ENCODE measurements around the gene NUP214.
"Not testable (repeated sequence)": the region's sequence is repeated elsewhere in the genome, so short reads cannot be mapped to it uniquely, and the experiment has no call there.

Gene NUP214

DNA sequence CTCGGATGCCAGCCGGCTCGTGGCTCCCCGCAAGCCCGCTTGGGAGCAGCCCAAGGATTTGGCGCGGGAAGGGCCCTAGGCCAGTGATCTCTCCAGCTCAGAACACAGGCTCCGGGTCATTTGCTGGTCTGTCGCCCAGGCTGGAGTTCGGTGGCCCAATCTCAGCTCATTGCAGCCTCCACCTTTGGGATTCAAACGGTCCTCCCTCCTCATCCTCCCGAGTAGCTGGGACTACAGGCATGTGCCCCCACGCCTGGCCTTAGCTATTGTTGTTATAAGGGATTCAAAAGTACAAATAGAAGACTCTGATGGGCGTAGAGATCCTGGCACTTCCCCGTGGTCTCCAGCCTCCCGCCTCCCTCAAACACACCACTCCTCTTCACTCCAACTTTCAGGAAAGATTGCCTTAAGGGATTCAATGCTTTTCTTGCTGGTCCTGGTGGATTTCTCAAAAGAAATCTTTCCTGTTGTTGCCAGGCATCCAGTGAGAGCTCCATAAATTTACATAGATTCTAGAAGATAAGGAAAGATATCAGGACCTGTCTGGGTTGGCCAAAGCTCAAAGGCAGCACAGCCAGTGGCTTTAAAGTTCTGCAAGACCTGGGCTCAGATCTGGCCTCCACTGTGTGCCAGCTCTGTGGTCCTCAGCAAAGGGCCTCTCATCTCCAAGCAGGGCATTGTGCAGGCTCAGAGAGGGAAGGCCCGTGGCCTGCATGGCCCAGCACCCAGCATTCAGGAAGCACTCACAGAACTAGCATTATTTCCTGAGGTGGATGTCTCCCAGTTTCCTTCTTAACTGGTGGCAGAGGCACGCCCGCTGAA is 28.0 kb upstream of the NUP214 start:
- no peak for DNase-seq

DNA sequence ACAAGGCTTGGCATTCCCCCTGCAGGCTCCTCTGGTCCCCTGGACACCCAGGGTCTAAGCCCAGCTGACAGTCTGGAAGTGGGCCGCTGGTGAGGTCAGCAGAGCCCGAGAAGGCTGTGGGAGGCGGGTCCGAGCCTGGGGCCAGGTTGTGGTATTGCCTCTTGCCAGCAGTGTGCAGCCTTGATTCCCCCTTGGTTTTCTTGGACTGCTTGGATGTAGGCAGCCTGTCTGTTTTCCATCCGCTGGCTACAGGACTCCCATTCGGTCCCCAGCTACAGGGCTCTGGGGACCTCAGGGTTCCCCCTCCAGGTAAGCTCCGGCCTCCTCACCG is 27.5 kb upstream of the NUP214 start:
- no peak for DNase-seq

GRCh38 chr9:131098391-131099101 is 26.8 kb upstream of the NUP214 start:
- DNase-seq, result no peak

- no peak for DNase-seq
These were observed 26.2 kb upstream of the NUP214 start for GRCh38 chr9:131099102-131099606.

DNA sequence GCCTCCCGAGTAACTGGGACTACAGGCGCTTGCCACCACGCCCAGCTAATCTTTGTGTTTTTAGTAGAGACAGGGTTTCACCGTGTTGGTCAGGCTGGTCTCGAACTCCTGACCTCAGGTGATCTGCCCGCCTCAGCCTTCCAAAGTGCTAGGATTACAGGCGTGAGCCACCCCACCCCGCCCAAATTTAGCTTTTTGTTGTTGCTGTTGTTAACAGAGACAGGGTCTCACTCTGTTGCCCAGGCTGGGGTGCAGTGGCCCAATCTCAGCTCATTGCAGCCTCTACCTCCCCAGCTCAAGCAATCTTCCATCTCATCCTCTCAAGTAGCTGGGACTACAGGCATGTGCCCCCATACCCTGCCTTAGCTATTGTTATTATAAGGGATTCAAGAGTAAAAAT is 25.5 kb upstream of the NUP214 start:
- DNase-seq, result not testable (repeated sequence)

DNA sequence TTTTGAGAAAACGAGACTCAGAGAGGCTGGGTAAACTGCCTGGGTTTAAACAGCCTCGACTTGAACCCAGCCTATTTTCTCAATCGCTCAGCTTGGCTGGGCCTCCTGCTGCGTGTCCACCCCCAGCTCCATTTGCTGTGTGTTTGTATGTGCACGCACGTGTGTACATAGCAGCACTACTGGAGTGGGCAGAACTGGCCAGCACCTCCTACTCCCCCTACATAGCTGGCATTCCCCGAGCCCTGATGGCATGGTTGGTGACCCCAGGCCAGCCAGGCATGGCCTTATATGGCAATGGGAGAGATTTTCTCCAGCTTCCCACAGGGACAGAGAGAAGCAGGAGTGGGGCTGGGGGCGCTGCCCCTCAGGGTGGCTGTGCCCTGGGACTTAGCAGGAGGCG is 24.9 kb upstream of the NUP214 start:
- no peak for DNase-seq

- no peak for DNase-seq
These were observed 24.0 kb upstream of the NUP214 start for GRCh38 chr9:131101207-131101964.

DNA sequence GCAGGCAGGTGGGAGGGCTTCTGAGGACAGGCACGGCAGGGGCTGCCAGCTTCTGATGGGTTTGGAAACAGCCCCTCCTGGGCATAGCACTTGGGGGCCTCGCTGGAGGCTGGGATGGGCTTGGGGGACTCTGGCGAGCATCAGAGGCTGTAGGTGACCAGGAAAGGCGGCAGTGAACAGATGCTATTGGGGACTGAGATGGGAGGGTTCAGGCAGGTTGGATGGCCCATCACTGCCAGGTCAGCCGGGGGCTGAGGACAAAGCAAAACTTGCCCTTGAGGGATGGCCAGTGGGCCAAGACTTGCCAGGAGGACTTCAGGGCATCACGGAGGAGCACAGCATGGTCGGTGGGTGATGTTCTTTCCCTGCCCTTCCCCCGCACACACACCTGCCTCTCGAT is 22.4 kb upstream of the NUP214 start:
- no peak for DNase-seq

DNA sequence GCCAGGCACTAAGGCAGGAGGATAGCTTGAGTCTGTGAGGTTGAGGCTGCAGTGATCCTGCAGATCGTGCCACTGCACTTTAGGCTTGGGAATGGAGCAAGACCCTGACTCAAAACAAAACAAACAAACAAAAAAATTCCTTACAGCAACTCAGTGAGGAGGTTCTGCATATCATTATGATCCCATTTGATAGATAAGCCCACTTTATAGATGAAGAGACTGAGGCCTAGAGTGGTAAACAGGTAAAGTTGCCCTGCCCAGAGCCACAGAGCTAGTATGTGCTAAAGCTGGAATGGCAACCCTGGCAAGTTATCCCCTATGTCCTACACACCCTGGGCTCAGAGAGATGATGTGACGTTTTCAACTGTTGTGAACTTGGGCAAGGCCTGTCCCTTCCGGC is 21.9 kb upstream of the NUP214 start:
- no peak for DNase-seq

GRCh38 chr9:131104016-131104740 is 21.2 kb upstream of the NUP214 start:
- no peak for DNase-seq

- DNase-seq, result no peak
These were observed 19.4 kb upstream of the NUP214 start for GRCh38 chr9:131105952-131106351.

DNA sequence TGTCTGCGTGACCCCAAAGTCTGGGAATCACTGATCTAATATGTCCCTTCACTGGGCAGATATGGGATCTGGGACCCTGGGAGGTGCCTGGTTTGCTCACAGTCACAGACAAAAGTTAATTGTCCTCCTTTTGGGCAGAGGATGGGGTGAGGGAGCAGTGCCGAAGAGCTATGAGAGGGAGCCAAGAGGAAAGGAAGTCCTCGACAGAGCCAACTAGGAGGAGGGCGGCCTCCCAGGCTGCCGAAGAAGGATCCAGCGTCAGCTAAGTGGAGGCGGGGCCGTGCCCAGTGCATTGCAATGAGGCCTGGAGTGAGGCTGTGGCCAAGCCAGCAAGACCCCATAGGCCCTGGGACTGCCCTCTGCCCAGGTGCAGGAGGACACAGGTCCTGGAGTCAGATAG is 17.6 kb upstream of the NUP214 start:
- DNase-seq, result no peak

GRCh38 chr9:131111186-131111853 is 14.1 kb upstream of the NUP214 start:
- DNase-seq, result no peak

DNA sequence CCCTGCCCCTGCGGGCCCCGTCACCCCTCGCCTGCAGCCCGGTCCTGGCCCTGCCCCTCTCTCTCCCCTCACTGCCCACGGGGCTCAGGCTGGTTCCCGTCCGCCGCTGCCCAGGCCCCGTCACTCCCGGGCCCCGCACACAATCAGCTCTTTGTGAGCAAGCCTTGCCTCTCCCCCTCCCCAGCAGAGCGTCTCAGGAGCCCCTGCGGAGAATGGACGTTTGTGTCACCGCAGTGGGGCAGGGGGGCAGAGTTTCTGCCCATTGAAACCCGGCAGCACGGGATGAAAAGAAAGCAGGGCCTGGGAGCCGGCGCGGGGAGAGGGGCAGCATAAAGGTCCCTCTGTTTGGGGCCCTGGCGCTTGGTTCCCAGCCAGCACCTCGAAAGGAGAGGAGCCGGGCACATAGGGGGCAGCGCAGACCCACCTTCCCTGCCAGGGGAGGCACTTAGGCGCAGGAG is 13.5 kb upstream of the NUP214 start:
- no peak for DNase-seq

- DNase-seq, result no peak
These were observed 12.8 kb upstream of the NUP214 start for GRCh38 chr9:131112374-131113154.

- DNase-seq, result no peak
These were observed 11.7 kb upstream of the NUP214 start for GRCh38 chr9:131113655-131114054.

DNA sequence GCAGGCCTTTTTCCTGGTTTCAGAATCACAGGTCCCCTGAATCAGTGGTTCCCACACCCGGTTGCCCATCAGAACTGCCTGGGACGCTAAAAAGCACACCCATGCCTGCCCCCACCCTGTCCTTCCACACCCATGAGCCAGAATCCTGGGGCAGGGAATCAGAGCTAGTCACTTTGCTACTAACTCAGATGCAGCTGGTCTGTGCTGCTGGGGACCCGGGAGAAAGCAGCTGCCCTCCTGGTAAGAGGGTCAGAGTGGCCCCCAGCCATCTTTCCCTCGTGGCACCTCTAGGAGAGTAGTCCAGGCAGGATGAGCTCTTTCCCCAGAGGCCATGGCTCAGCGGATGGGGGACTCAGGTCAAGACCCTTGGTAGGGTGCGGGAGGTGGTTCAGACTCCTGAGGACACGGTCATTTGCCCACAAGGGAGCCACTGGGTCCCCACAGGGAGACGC is 11.3 kb upstream of the NUP214 start:
- DNase-seq, result no peak

GRCh38 chr9:131115360-131115742 is 10.0 kb upstream of the NUP214 start:
- DNase-seq, result not testable (repeated sequence)

DNA sequence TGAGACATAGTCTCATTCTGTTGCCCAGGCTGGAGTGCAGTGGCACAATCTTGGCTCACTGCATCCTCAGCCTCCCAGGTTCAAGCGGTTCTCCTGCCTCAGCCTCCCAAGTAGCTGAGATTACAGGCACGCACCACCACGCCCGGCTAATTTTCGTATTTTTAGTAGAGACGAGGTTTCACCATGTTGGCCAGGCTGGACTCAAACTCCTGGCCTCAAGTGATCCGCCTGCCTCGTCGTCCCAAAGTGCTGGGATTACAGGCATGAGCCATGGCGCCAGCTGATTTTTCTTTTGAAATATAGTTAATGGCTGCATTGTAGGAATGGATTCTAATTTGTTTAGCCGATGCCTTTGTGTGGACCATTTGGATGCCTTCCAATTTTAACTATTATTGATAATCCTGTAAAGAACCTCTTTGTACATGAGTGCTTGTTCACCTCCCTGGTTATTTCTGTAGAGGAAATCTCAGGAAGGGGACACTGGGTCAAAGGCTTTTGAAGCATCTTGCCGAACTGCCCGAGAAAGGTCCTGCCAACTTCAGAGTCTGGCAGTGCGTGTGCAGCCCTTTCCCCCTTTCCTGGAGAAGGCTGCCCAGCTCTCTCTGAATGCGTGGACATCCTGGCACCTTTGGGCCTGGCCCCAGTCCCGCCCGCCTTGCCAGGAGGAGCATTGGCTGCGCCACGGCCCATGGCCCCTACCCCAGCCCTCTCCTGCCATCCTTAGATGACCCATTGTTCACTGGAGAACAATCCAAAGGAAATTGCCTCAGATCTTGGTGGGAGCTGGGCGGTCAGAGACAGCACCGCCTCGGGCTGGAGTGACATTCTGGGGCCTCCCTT is 8.9 kb upstream of the NUP214 start:
- no peak for DNase-seq

DNA sequence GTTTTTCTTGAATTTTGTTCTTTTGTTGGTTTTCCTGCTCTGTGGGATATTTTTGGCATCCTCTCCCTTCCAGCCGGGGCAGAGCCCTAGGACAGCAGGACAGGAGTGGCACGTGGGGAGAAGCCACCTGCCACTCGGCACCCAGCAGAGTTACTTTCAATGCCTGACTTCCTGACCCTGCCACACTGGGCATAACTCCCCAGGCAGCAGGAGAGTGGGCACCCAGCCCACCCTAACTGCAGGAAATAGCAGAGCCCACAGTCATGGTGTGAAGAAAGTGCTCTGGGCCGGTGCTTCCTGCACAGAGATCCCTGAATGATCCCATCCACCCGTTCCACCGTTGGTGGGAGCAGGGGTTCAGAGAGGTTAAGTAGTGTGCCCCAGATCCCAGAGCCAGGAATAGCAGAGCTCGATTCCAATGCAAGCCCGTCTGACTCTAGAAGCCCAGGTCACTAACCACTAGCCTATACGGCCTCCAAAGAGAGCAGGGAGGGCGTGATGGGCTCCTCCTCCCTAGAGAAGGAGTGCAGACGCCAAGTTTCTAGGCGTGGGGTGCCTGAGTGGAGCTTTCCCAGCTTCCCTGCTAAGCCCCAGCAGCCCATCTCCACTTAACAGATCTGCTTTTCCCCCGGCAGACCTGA is 8.1 kb upstream of the NUP214 start:
- DNase-seq, result no peak

Data from stimulated activated CD4-positive, alpha-beta T cell treated with anti-CD3 and anti-CD28 coated beads, Interleukin-1b, Interleukin-23, amount 100 ng/mL, for 48 hours (primary cell).